ENCODE measurements around the gene BAIAP3. TPM values are rescaled to one million over a fixed set of nuclear protein-coding genes. Genes with fewer than 3 reads are reported as not detected.

Gene BAIAP3
- total and polyA plus RNA-seq, 10 of the 15 experiments (the other 5 are each of a cell fraction or from before 2014, with no cell fraction given), result 0.03 to 0.56 (median 0.17) TPM; not detected in 3

DNA sequence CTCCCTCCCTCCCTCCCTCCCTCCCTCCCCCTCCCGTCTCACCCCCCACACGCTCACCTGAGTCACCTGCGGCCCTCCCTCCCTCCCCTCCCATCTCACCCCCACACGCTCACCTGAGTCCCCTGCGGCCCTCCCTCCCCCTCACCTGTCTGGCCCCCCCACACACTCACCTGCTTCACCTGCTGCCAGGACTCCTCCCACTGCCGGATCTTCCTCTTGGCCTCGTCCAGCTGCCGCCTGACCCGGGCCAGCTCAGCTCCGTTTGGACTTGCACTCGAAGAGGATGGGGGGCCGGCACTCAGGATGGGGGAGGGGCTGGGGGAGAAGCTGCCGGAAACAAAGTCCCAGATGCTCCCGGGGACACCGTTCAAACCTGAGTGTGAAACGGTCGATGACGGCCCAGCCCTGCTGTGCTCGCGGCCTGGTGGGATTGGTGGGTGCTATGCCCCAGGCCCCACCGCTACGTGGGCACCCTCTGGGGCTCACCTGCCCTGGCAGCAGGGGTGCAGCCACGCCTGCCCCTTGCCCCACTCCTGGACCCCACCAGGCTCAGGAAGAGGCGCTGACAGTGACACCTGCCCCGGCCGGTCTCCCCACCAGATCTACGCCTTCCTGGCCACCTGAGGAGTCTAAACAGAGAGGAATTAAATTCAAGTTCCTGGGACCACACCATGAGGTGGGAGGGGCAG is 34.2 kb downstream of the BAIAP3 start:
- no peak for ATAC-seq
- intact Hi-C loops (cut with micrococcal nuclease; ENCODE audit: unreplicated experiment) (no loop called here), in situ Hi-C loops (cut with MboI) (no loop called here)
- TF ChIP-seq JUNB (IDR thresholded peaks at IDR 0.05) (no peak), HDAC2 (IDR thresholded peaks at IDR 0.05) (no peak), MEF2A (IDR thresholded peaks at IDR 0.05; ENCODE audit: insufficient read depth, low read depth, low read length) (no peak), USF2 (IDR thresholded peaks at IDR 0.05; ENCODE audit: borderline replicate concordance, low read depth, low read length) (no peak), NFYA (IDR thresholded peaks at IDR 0.05; ENCODE audit: borderline replicate concordance, low read depth, low read length) (no peak), CREM (IDR thresholded peaks at IDR 0.05; ENCODE audit: low read depth) (no peak), NFXL1 (IDR thresholded peaks at IDR 0.05; ENCODE audit: borderline replicate concordance) (no peak), DPF2 (IDR thresholded peaks at IDR 0.05) (no peak), E2F8 (IDR thresholded peaks at IDR 0.05; ENCODE audit: low read depth, partially characterized antibody) (no peak), NFYB (IDR thresholded peaks at IDR 0.05; ENCODE audit: insufficient read depth, low read depth, low read length) (no peak), ZBED1 (IDR thresholded peaks at IDR 0.05; ENCODE audit: borderline replicate concordance) (no peak), ESRRA (IDR thresholded peaks at IDR 0.05; ENCODE audit: low read length) (no peak), CBX5 (IDR thresholded peaks at IDR 0.05; ENCODE audit: low read depth) (no peak), SP1 (IDR thresholded peaks at IDR 0.05; ENCODE audit: low read depth, low read length) (no peak), POLR2AphosphoS2 (IDR thresholded peaks at IDR 0.05; ENCODE audit: low read depth, low read length) (no peak), ZNF207 (IDR thresholded peaks at IDR 0.05; ENCODE audit: borderline replicate concordance) (no peak)
- Histone ChIP-seq H3K9me3 (replicated peaks; ENCODE audit: control insufficient read depth, insufficient read depth, low read length) (no peaks in the 10 kb centered on the region), H3K27me3 (replicated peaks in 1 of 2; ENCODE audit: control insufficient read depth in 2 of 2, insufficient read depth in 2 of 2, low read length in 1 of 2) (no peaks in the 10 kb centered on the region), H3K4me1 (ENCODE audit: control insufficient read depth, insufficient read depth, low read length) (no peaks in the 10 kb centered on the region), H2AFZ (ENCODE audit: control insufficient read depth, low read depth, low read length) (no peak overlapping the region), H3K27ac (ENCODE audit: control insufficient read depth, insufficient read depth) (no peak overlapping the region), H3K36me3 (ENCODE audit: control insufficient read depth in 2 of 2, insufficient read depth in 2 of 2, low read length in 1 of 2) (peaks cover 10 to 21% of the 10 kb centered on the region in 2 experiments; a peak in 3 of 4 replicates), H3K4me2 (ENCODE audit: control insufficient read depth, insufficient read depth) (no peak overlapping the region), H4K20me1 (ENCODE audit: control insufficient read depth, insufficient read depth) (no peaks in the 10 kb centered on the region), H3K4me3 (no peak overlapping the region), H3K9ac (ENCODE audit: control insufficient read depth, insufficient read depth, low read length) (no peak overlapping the region), H3K79me2 (ENCODE audit: control insufficient read depth, insufficient read depth, low read length) (no peaks in the 10 kb centered on the region)
- DNase-seq (ENCODE audit: low read depth, low spot score), result no peak
- FAIRE-seq, result no peak
- RAD21 ChIA-PET (ENCODE audit: unreplicated experiment), result no interaction called here
- WGBS (ENCODE audit: insufficient coverage, insufficient replicate concordance, low lambda C conversion rate, missing lambda C conversion rate), result 94% methylated on average over 14 of the region's 27 CpGs
- POLR2A ChIA-PET, result interaction anchor here (0.6 kb wide), 1 partner anchor 1223 kb away, joined by 3 read pairs; no protein-coding TSS in a partner anchor
- BruUV-seq (replicated peaks), result no TSS peak
- CTCF ChIA-PET, result interaction anchor here (0.6 to 1.8 kb wide), 2 partner anchors 11 to 1007 kb away, joined by 3 to 5 read pairs; no protein-coding TSS in a partner anchor
- SMC1A ChIA-PET (ENCODE audit: uncharacterized antibody, unreplicated experiment), result no interaction called here
